ENCODE results near the gene VCAN.

VCAN gene

DNA sequence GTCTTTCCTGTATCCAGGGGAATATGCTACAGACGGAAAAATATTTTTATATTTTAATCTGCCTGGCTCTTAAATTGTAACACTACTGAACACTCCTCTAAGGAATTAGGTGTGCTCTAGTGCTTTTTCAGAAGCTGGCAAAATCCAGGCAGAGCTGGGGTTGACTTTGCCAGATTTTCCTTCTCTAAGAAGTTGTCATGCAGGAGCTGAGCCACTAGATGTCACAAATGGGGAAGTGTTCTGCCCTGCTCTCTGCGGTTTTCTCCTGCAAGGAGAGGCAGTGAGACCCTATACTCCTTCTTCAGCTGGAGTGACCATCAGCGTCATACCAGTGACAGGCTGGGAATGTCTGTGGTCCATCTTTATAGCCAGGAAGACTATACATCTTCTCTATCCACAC lies 136.6 kb downstream of the VCAN start:
- TF ChIP-seq EZH2 (optimal IDR thresholded peaks at IDR 0.05; ENCODE audit: low read depth, low read length), result no peak
- TF ChIP-seq, protein P1, sequence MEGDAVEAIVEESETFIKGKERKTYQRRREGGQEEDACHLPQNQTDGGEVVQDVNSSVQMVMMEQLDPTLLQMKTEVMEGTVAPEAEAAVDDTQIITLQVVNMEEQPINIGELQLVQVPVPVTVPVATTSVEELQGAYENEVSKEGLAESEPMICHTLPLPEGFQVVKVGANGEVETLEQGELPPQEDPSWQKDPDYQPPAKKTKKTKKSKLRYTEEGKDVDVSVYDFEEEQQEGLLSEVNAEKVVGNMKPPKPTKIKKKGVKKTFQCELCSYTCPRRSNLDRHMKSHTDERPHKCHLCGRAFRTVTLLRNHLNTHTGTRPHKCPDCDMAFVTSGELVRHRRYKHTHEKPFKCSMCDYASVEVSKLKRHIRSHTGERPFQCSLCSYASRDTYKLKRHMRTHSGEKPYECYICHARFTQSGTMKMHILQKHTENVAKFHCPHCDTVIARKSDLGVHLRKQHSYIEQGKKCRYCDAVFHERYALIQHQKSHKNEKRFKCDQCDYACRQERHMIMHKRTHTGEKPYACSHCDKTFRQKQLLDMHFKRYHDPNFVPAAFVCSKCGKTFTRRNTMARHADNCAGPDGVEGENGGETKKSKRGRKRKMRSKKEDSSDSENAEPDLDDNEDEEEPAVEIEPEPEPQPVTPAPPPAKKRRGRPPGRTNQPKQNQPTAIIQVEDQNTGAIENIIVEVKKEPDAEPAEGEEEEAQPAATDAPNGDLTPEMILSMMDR (IDR thresholded peaks at IDR 0.05; ENCODE audit: low read length), result peak; percentile 49
- peak; percentile 33 for DNase-seq

GRCh38 chr5:83614841-83615240 lies 143.3 kb downstream of the VCAN start:
- TF ChIP-seq EZH2 (optimal IDR thresholded peaks at IDR 0.05; ENCODE audit: low read depth, low read length) (no peak), EZH2phosphoT487 (IDR thresholded peaks at IDR 0.05; ENCODE audit: low read length) (no peak)
- TF ChIP-seq, protein P1 (IDR thresholded peaks at IDR 0.05; ENCODE audit: low read length), result no peak

More for the DNA sequence above, 136.6 kb downstream of the VCAN start:
- Histone ChIP-seq H3K9me3 (replicated peaks; ENCODE audit: insufficient read depth, low read length) (no peaks in the 10 kb centered on the region), H3K27me3 (replicated peaks; ENCODE audit: insufficient read depth, low read length) (no peaks in the 10 kb centered on the region), H3K79me2 (ENCODE audit: low read length) (no peaks in the 10 kb centered on the region), H3F3A (ENCODE audit: insufficient read depth, low read length) (no peaks in the 10 kb centered on the region), H2AFZ (ENCODE audit: low read length) (no peak overlapping the region), H3K4me2 (ENCODE audit: low read depth, low read length) (no peak overlapping the region), H3K27ac (ENCODE audit: low read length) (no peak overlapping the region), H4K20me1 (ENCODE audit: insufficient read depth, low read length) (no peaks in the 10 kb centered on the region), H3K4me3 (ENCODE audit: low read length) (no peak overlapping the region), H3K4me1 (ENCODE audit: low read length) (no peaks in the 10 kb centered on the region), H3K36me3 (replicated peaks; ENCODE audit: insufficient read depth, low read length) (no peaks in the 10 kb centered on the region), H3K9ac (ENCODE audit: low read length) (no peak overlapping the region), H3K9me2 (replicated peaks; ENCODE audit: insufficient read depth, low read length) (no peaks in the 10 kb centered on the region)

GRCh38 chr5:83628360-83628759 lies 156.8 kb downstream of the VCAN start:
- no peak overlapping the region for H3K4me3 ChIP-seq (ENCODE audit: low read length)
- H3K9me2 ChIP-seq (replicated peaks; ENCODE audit: insufficient read depth, low read length), result no peaks in the 10 kb centered on the region
- no peak for DNase-seq
- no peak for TF ChIP-seq EZH2 (optimal IDR thresholded peaks at IDR 0.05; ENCODE audit: low read depth, low read length)
- TF ChIP-seq, protein P1 (IDR thresholded peaks at IDR 0.05; ENCODE audit: low read length), result no peak
- no peaks in the 10 kb centered on the region for H3K9me3 ChIP-seq (replicated peaks; ENCODE audit: insufficient read depth, low read length)
- H3K9ac ChIP-seq (ENCODE audit: low read length), result no peak overlapping the region
- no peak overlapping the region for H3K27ac ChIP-seq (ENCODE audit: low read length)
- H2AFZ ChIP-seq (ENCODE audit: low read length), result no peak overlapping the region
- H3K4me2 ChIP-seq (ENCODE audit: low read depth, low read length), result no peak overlapping the region
- H3K36me3 ChIP-seq (replicated peaks; ENCODE audit: insufficient read depth, low read length), result no peaks in the 10 kb centered on the region
- H3F3A ChIP-seq (ENCODE audit: insufficient read depth, low read length), result no peaks in the 10 kb centered on the region
- H3K27me3 ChIP-seq (replicated peaks; ENCODE audit: insufficient read depth, low read length), result no peaks in the 10 kb centered on the region
- no peaks in the 10 kb centered on the region for H3K79me2 ChIP-seq (ENCODE audit: low read length)
- no peaks in the 10 kb centered on the region for H4K20me1 ChIP-seq (ENCODE audit: insufficient read depth, low read length)
- no peaks in the 10 kb centered on the region for H3K4me1 ChIP-seq (ENCODE audit: low read length)

More at GRCh38 chr5:83614841-83615240, 143.3 kb downstream of the VCAN start:
- Histone ChIP-seq H3K79me2 (ENCODE audit: low read length) (no peaks in the 10 kb centered on the region), H4K20me1 (ENCODE audit: insufficient read depth, low read length) (no peaks in the 10 kb centered on the region), H2AFZ (ENCODE audit: low read length) (no peak overlapping the region), H3K4me2 (ENCODE audit: low read depth, low read length) (no peak overlapping the region), H3K9me2 (replicated peaks; ENCODE audit: insufficient read depth, low read length) (no peaks in the 10 kb centered on the region), H3F3A (ENCODE audit: insufficient read depth, low read length) (no peaks in the 10 kb centered on the region), H3K4me3 (ENCODE audit: low read length) (no peak overlapping the region), H3K27me3 (replicated peaks; ENCODE audit: insufficient read depth, low read length) (no peaks in the 10 kb centered on the region), H3K4me1 (ENCODE audit: low read length) (no peaks in the 10 kb centered on the region), H3K9ac (ENCODE audit: low read length) (no peak overlapping the region), H3K36me3 (replicated peaks; ENCODE audit: insufficient read depth, low read length) (no peaks in the 10 kb centered on the region), H3K9me3 (replicated peaks; ENCODE audit: insufficient read depth, low read length) (no peaks in the 10 kb centered on the region), H3K27ac (ENCODE audit: low read length) (no peak overlapping the region)
- DNase-seq, result no peak

Data from MM.1S (cell line).